Measurements from ENCODE around the gene MS4A18. TPM values are rescaled to one million over a fixed set of nuclear protein-coding genes. Genes with fewer than 3 reads are reported as not detected.

MS4A18 gene
- total RNA-seq, 2 experiments from 2014 or later: not detected

DNA sequence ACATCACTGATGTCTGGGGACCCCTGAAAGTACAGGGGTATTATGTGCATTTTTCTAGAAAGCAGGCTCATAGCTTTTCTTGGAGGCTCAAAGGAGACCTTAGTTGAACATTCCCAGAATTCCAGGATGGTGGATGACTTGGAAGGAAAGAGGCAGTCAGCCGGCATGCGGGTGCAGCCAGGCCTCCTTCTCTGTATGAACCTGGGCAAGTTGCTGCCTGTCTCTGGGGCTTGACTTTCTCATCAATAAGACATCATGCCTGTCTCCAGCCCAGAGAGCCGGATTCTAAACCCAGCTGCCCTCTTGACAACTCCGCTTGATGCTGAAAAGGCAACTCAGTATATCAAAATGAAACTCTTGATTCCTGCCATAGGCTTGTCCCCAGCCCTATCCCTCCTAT is 44.8 kb downstream of the MS4A18 start:
- peaks cover 17% of the 10 kb centered on the region for H3K27me3 Mint-ChIP-seq
- no peak overlapping the region for H3K4me3 Mint-ChIP-seq
- DNase-seq: no peak
- H3K27ac Mint-ChIP-seq: no peak overlapping the region
- H3K36me3 Mint-ChIP-seq: no peaks in the 10 kb centered on the region
- H3K4me1 Mint-ChIP-seq: peaks cover under 1% of the 10 kb centered on the region
- no peaks in the 10 kb centered on the region for H3K9me3 Mint-ChIP-seq

DNA sequence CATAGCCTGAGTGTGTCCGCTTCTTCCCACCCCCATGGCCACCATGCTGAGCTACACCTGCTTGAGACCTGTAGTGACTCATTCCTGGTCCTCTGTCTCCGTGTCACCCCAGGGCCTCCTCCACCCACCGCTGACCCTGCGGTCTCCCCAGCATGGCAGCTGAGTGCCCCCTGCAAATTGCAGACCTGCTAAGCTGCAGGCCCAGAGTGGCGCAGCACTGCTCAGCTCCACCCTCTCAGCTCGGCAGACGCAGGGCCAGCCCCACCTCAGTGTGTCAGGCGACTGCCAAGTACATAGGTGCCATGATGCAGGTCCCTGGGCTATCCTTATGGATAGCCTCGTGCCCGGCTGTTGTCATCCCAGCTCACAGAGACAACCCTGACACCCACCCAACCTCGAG is 45.3 kb downstream of the MS4A18 start:
- no peak for DNase-seq
- H3K4me1 Mint-ChIP-seq: no peaks in the 10 kb centered on the region
- H3K36me3 Mint-ChIP-seq: no peaks in the 10 kb centered on the region
- no peaks in the 10 kb centered on the region for H3K9me3 Mint-ChIP-seq
- no peak overlapping the region for H3K27ac Mint-ChIP-seq
- no peak overlapping the region for H3K4me3 Mint-ChIP-seq
- peaks cover 13% of the 10 kb centered on the region for H3K27me3 Mint-ChIP-seq

DNA sequence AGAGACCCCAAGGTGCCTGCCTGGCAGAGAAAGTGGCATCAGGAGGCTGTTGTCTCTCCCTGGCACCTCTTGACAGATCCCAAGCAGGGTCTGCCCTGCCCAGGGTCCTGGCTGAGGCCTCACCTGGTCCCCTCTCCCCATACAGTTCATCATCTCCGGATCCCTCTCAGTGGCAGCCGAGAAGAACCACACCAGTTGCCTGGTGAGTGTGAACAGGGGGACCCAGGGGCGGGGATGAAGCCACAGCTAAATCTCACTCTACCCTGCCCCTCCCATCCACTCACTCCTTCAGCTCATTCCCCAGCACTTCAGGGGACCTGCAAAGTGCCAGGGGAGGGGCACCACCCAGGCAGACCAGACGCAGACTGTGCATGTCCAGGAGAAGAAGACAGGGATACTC is 46.6 kb downstream of the MS4A18 start:
- Mint-ChIP-seq H3K4me1 (peaks cover 3% of the 10 kb centered on the region), H3K27ac (no peak overlapping the region), H3K4me3 (no peak overlapping the region), H3K27me3 (peaks cover 5% of the 10 kb centered on the region), H3K36me3 (no peaks in the 10 kb centered on the region), H3K9me3 (no peaks in the 10 kb centered on the region)
- DNase-seq: no peak

DNA sequence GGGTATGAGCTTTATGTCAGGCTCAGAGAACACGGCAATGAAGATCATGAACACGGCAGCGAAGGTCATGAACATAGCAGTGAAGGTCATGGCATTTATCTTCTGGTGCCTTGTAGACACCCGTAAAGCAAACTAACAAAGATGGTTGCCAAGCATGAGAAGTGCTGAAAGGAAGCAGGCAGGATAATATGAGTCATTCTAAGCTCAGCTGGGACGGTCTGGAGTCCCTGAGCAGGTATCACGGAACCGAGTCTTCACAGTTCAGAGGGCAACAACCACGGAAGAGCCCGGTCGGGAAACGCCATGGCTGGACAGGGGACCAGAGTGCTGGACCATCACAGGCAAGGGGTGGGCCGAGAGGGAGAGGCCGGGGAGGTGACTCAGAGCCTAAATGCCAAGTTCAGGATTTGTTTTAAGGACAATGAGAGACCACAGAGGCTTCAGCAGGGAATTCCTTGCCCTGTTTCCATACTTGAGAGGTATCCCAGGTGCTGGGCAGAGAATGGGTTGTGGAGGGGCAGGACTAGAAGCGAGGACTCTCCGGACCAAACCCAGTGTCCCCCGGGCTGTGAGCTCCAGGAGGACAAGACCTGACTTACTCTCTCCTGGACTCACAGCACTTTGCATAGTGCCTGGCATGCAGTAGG is 47.5 kb downstream of the MS4A18 start:
- no peaks in the 10 kb centered on the region for H3K9me3 Mint-ChIP-seq
- no peaks in the 10 kb centered on the region for H3K36me3 Mint-ChIP-seq
- no peak overlapping the region for H3K4me3 Mint-ChIP-seq
- peaks cover 2% of the 10 kb centered on the region for H3K27me3 Mint-ChIP-seq
- DNase-seq: no peak
- no peak overlapping the region for H3K27ac Mint-ChIP-seq
- peaks cover 3% of the 10 kb centered on the region for H3K4me1 Mint-ChIP-seq

DNA sequence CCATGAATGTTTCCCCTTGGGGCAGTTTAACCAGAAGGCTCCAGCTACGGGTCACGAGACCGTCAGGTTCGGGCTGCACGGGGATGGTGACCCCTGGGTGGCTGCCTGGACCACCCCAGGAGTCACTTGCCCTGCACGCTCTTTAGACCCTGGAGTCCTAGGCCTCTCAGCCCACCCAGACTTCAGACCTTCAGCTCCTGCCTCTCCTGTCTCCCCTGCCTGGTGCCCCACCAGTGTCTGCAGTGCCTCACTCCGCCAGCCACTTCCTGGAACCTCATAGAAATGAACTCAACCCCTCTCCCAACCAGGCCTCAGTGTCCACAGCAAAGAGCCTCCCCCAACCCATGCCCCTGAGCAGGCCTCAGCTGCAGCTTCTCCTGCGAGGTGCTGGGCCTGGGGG is 48.1 kb downstream of the MS4A18 start:
- Mint-ChIP-seq H3K27ac (no peak overlapping the region), H3K36me3 (no peaks in the 10 kb centered on the region), H3K4me1 (peaks cover 3% of the 10 kb centered on the region), H3K9me3 (no peaks in the 10 kb centered on the region), H3K27me3 (no peaks in the 10 kb centered on the region), H3K4me3 (no peak overlapping the region)
- no peak for DNase-seq

DNA sequence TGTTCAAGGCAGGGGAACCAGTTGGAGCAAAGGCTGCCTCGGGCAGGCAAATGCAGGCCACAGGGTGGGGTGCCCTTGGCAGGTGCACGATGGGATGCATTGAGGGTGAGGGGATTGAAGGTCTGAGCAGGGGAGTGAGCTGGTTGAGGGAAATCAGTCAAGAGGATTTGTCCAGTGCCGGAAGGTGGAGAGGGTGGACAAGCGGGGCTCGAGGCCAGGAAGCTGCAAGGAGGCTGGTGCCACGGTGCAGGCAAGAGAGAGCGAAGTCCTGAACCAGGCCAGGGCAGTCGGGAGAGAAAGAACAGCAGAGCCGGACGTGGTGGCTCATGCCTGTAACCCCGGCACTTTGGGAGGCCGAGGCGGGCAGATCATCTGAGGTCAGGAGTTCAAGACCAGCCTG is 50.2 kb downstream of the MS4A18 start:
- no peak overlapping the region for H3K4me3 Mint-ChIP-seq
- no peak for DNase-seq
- H3K4me1 Mint-ChIP-seq: peaks cover 3% of the 10 kb centered on the region
- H3K27ac Mint-ChIP-seq: no peak overlapping the region
- no peaks in the 10 kb centered on the region for H3K9me3 Mint-ChIP-seq
- H3K27me3 Mint-ChIP-seq: no peaks in the 10 kb centered on the region
- H3K36me3 Mint-ChIP-seq: no peaks in the 10 kb centered on the region

DNA sequence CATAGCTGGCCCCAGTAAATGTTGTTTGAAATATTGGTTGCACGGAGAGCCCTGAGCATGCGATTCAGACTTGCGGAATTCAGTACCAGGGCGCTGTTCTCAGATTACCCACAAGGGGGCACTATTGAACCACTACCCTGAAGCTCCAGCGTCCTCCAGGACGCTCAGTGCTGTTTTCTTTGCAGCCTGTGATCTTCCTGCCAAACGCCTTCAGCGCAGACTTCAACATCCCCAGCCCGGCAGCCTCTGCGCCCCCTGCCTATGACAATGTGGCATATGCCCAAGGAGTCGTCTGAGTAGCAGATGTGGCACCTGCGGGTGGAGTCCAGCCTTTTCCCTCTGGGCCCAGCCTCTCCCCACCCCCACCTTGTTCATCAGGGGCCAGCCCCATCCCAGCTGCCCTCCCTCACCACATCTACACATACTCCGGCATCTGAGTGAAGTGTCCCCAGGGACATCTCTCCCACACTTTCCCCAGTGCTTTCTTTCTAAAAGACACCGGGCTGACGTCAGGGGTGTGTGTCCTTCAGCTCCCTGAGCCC is 51.0 kb downstream of the MS4A18 start:
- Mint-ChIP-seq H3K9me3 (no peaks in the 10 kb centered on the region), H3K27ac (no peak overlapping the region), H3K4me3 (no peak overlapping the region), H3K27me3 (no peaks in the 10 kb centered on the region), H3K4me1 (peaks cover 3% of the 10 kb centered on the region), H3K36me3 (no peaks in the 10 kb centered on the region)
- DNase-seq: peak; percentile 77

DNA sequence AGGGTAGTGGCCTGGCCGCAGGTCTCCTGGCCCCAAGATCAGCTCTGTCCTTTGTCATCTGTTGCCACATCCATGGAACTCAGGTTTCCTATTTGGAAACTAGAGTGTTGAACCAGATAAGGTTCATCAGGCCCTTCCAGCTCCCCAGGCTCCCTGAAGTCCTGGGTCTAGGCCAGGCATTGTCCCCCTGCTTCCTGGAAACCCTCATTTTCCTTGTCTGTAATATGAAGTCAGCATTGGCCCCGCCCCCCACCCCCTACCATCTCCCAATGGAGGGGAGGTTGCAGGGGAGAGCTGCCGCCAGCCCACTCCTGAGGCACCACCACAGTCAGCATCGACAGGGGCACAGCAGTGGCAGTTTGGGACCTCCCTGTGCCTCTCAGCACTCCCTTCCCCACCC is 51.6 kb downstream of the MS4A18 start:
- Mint-ChIP-seq H3K9me3 (no peaks in the 10 kb centered on the region), H3K27me3 (no peaks in the 10 kb centered on the region), H3K36me3 (no peaks in the 10 kb centered on the region), H3K4me1 (peaks cover 3% of the 10 kb centered on the region), H3K27ac (no peak overlapping the region), H3K4me3 (no peak overlapping the region)
- DNase-seq: no peak

DNA sequence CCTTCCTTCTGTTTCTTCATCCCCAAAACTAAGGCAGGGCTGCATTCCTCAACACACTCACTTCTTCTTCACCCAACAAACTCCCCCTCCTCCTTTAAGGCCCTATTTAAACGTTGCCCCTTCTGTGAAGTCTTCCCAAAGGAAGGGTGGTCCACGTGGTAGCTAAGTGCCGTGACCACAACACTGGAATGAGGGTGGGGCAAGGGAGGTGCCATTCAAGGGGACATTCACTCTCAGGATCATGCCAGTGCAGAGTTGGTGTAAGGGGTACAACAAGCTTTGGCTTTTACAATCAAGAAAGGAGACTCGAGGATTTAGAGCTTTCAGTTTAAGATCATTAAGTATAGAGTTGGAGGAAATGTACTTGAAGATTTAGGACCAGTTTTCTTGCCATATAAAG is 52.6 kb downstream of the MS4A18 start:
- DNase-seq: no peak
- Mint-ChIP-seq H3K27ac (no peak overlapping the region), H3K4me3 (no peak overlapping the region), H3K4me1 (peaks cover 3% of the 10 kb centered on the region), H3K36me3 (no peaks in the 10 kb centered on the region), H3K27me3 (no peaks in the 10 kb centered on the region), H3K9me3 (no peaks in the 10 kb centered on the region)

DNA sequence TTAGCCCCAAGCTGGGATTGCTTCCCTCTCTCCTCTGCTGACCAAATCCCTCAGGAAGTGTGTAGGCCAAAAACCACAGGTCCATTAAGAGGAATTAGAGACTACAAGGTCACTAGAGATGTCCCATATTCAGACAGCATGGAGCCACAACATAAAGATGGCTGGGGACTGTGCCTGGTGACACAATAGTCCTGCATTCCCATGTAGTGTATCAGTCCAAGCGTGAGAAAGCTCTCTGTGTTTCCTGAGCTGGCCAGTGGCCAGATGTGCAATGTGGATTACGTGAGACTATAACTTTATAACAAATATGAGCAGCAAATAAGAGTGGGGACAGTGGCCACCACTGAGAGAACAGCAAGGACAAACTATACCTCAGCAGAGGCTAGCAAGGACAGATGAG is 53.1 kb downstream of the MS4A18 start:
- peaks cover 3% of the 10 kb centered on the region for H3K4me1 Mint-ChIP-seq
- H3K27me3 Mint-ChIP-seq: no peaks in the 10 kb centered on the region
- DNase-seq: no peak
- no peaks in the 10 kb centered on the region for H3K9me3 Mint-ChIP-seq
- H3K4me3 Mint-ChIP-seq: no peak overlapping the region
- H3K36me3 Mint-ChIP-seq: no peaks in the 10 kb centered on the region
- no peak overlapping the region for H3K27ac Mint-ChIP-seq

DNA sequence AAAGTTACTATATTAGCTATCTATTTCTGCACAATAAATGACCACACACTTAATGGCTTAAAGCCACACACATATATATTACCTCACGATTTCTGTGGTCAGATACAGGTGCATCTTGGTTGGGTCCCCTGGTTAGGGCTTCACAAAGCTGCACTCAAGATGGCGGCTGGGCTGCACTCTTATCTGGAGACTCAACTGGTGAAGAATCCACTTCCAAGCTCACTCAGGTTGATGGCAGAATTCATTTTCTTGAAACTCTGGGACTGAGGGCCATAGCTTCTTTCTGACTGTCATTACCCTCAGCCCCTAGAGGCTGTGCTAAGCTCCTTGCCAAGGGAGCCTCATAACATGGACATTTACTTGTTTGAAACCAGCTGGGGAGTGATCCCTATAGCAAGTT is 55.5 kb downstream of the MS4A18 start:
- H3K4me3 Mint-ChIP-seq: no peak overlapping the region
- no peaks in the 10 kb centered on the region for H3K36me3 Mint-ChIP-seq
- H3K27ac Mint-ChIP-seq: no peak overlapping the region
- H3K9me3 Mint-ChIP-seq: no peaks in the 10 kb centered on the region
- no peaks in the 10 kb centered on the region for H3K27me3 Mint-ChIP-seq
- peaks cover 3% of the 10 kb centered on the region for H3K4me1 Mint-ChIP-seq
- DNase-seq: no peak

DNA sequence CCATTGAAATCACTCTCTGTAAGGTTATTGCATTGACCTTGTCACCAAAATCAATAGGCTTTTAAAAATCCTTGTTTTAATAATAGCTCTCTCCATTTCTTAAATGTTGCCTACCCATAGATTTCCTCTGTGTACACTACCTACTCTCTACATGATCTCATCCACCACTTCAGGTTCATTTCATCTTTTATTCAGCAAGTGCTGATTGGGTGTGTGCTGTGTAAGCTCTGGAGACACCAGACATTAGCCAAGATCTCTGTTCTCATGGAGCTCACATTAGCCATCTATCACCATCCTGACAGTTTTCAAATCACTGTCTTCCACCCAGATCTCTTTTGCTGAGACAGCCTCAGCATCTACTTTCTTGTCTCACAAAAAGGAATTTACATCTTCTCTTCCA is 56.3 kb downstream of the MS4A18 start:
- Mint-ChIP-seq H3K4me1 (no peaks in the 10 kb centered on the region), H3K27me3 (no peaks in the 10 kb centered on the region), H3K9me3 (no peaks in the 10 kb centered on the region), H3K36me3 (no peaks in the 10 kb centered on the region), H3K27ac (no peak overlapping the region), H3K4me3 (no peak overlapping the region)
- DNase-seq: no peak

DNA sequence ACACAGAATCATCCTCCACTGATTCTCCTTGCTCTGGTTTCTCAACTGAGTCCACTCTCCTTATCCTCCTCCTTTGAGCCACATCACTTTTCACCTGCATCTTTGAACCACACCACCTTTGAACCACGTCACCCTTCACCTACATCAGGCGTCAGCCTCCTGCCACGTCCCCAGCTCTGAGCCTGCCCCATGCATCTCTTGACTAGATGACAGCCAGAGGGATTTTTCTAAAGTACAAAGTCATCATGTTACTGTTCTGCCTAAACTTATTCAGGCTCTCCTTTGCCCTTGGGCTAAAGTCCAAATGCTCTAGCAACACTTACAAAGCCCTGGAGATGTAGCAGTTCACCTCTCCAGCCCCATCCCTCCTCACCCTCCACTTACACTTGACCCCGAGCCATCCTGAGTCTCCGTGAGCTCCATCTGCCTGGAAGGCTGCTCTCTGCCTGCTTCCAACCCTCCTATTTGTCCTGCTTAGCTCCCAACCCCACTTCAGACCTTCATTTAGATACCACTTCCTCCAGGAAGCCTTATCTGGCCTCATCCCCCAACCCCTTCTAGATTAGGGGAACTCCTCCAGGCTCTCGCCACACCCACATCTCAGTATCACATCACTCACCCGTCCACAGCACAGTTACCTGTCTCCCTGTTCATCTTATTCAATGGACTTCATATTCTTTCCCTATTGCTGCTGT is 56.9 kb downstream of the MS4A18 start:
- no peaks in the 10 kb centered on the region for H3K9me3 Mint-ChIP-seq
- H3K4me3 Mint-ChIP-seq: no peak overlapping the region
- H3K36me3 Mint-ChIP-seq: no peaks in the 10 kb centered on the region
- H3K4me1 Mint-ChIP-seq: no peaks in the 10 kb centered on the region
- H3K27me3 Mint-ChIP-seq: no peaks in the 10 kb centered on the region
- no peak for DNase-seq
- H3K27ac Mint-ChIP-seq: no peak overlapping the region

DNA sequence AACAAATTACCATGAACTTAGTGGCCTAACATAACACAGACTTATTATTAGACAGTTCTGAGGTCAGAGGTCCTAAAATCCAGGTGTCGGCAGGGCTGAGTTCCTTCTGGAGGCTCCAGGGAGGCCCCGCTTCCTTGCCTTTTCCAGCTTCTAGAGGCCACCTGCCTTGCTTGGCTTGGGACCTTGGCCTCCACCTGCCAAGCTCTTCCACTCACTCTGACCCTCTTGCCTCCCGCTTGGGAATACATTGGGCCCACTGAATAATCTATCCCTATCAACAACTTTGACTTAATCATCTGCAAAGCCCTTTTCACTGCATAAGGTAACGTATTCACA is 57.4 kb downstream of the MS4A18 start:
- no peaks in the 10 kb centered on the region for H3K27me3 Mint-ChIP-seq
- no peaks in the 10 kb centered on the region for H3K9me3 Mint-ChIP-seq

DNA sequence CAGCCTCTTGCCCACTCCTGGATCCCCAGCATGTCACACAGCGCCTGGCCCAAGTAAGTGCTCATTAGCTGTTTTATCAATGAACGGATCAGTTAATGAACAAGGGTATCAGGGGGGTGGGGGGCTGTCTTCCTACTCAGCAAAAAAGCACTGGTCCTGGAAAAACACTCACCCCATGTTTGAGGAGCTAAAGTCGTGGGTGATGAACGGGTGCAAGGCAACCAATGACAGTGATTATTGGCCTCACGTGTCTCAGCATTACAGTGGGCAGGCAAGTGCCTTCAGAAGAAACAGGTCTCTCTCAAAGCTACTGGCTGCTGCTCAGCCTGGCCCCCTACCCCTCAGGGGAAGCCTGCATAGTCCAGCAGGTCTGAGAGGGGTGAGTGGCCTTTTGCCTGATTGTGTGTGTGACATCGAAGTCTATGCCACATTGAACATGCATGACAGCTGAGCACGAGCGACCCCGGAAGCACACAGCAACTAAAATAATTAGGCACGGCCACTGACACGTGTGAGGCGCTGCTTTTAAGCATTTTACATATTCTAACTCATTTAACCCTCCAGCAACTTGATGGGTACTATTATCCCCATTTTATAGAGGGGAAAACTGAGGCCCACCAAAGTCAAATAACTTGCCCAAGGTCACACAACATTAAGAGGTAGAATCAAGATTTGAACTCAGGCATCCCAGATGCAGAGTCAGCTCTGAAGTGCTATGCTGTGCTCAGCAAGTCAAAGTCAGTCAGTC is 58.0 kb downstream of the MS4A18 start:
- no peak overlapping the region for H3K4me3 Mint-ChIP-seq
- no peaks in the 10 kb centered on the region for H3K36me3 Mint-ChIP-seq
- H3K27me3 Mint-ChIP-seq: no peaks in the 10 kb centered on the region
- DNase-seq: no peak
- no peak overlapping the region for H3K27ac Mint-ChIP-seq
- no peaks in the 10 kb centered on the region for H3K9me3 Mint-ChIP-seq
- no peaks in the 10 kb centered on the region for H3K4me1 Mint-ChIP-seq

More for the DNA sequence above, 57.4 kb downstream of the MS4A18 start:
- Mint-ChIP-seq H3K4me1 (no peaks in the 10 kb centered on the region), H3K36me3 (no peaks in the 10 kb centered on the region), H3K27ac (no peak overlapping the region), H3K4me3 (no peak overlapping the region)
- no peak for DNase-seq

DNA sequence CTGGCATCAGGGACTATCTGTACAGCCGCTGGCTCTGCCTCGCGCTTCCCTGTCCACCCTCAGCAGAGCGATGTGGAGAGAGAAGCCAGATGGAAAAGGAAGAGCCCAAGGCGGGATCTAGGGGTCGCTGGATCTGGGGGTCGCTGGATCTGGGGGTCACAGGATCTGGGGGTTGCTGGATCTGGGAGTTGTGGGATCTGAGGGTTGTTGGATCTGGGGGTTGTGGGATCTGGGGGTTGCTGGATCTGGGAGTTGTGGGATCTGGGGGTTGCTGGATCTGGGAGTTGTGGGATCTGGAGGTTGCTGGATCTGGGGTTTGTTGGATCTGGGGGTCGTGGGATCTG is 58.6 kb downstream of the MS4A18 start:
- H3K27ac Mint-ChIP-seq: no peak overlapping the region
- no peaks in the 10 kb centered on the region for H3K27me3 Mint-ChIP-seq
- no peaks in the 10 kb centered on the region for H3K4me1 Mint-ChIP-seq
- no peak overlapping the region for H3K4me3 Mint-ChIP-seq
- no peaks in the 10 kb centered on the region for H3K36me3 Mint-ChIP-seq
- no peaks in the 10 kb centered on the region for H3K9me3 Mint-ChIP-seq
- DNase-seq: no peak

All from activated naive CD8-positive, alpha-beta T cell treated with anti-CD3 and anti-CD28 coated beads for 36 hours (primary cell).